H9 (cell line): ENCODE results near the gene RHOD. TPM values are rescaled to one million over a fixed set of nuclear protein-coding genes. Genes with fewer than 3 reads are reported as not detected.

Experiments
- DNase-seq: peaks from one replicate; pipeline ENCODE4 v3.0.0-alpha.2; 2017
- H2AFZ ChIP-seq: one replicate; pipeline ENCODE4 v1.6.1; 2013; ENCODE audit warnings: mild to moderate bottlenecking, low read length, control low read depth, moderate library complexity
- H2AK5ac ChIP-seq: 2 replicates; pipeline ENCODE4 v1.6.1; 2013; ENCODE audit warnings: low read length, control low read depth, mixed read lengths; ENCODE audit not compliant: insufficient read length
- H2BK120ac ChIP-seq: one replicate; pipeline ENCODE4 v1.6.1; 2013; ENCODE audit warnings: low read depth, mild to moderate bottlenecking, low read length, control low read depth, inconsistent platforms; ENCODE audit not compliant: poor library complexity, severe bottlenecking
- H2BK12ac ChIP-seq: 2 replicates; pipeline ENCODE4 v1.6.1; 2013; ENCODE audit warnings: low read length, control low read depth, mixed read lengths, low read depth; ENCODE audit not compliant: insufficient read length
- H2BK15ac ChIP-seq: 2 replicates; pipeline ENCODE4 v1.6.1; 2013; ENCODE audit warnings: low read depth, low read length, control low read depth
- H2BK20ac ChIP-seq: one replicate; pipeline ENCODE4 v1.6.1; 2013; ENCODE audit warnings: low read depth, mild to moderate bottlenecking, low read length, control low read depth, inconsistent platforms; ENCODE audit not compliant: poor library complexity, severe bottlenecking
- H2BK5ac ChIP-seq: 2 replicates; pipeline ENCODE4 v1.6.1; 2013; ENCODE audit warnings: low read length, control low read depth, mixed read lengths; ENCODE audit not compliant: insufficient read length
- H3K14ac ChIP-seq: 2 replicates; pipeline ENCODE4 v1.6.1; 2013; ENCODE audit warnings: low read length, control low read depth; ENCODE audit not compliant: insufficient read depth
- H3K18ac ChIP-seq: 2 replicates; pipeline ENCODE4 v1.6.1; 2013; ENCODE audit warnings: low read depth, mild to moderate bottlenecking, mixed read lengths, low read length, control low read depth; ENCODE audit not compliant: insufficient read length
- H3K23ac ChIP-seq: 2 replicates; pipeline ENCODE4 v1.6.1; 2013; ENCODE audit warnings: low read length, control low read depth, mixed read lengths, low read depth; ENCODE audit not compliant: insufficient read length
- H3K23me2 ChIP-seq: 2 replicates; pipeline ENCODE4 v1.6.1; 2013; ENCODE audit warnings: low read depth, mild to moderate bottlenecking, mixed read lengths, low read length, control low read depth; ENCODE audit not compliant: insufficient read length, poor library complexity, severe bottlenecking
- H3K27ac ChIP-seq: 2 replicates; pipeline ENCODE4 v1.5.1; 2013; ENCODE audit warnings: low read length, control low read depth, mixed read lengths, low read depth; ENCODE audit not compliant: insufficient read length
- H3K27me3 ChIP-seq: 2 replicates; pipeline ENCODE4 v1.6.1; 2013; ENCODE audit warnings: low read length, control low read depth, inconsistent platforms; ENCODE audit not compliant: insufficient read depth
- H3K4ac ChIP-seq: 2 replicates; pipeline ENCODE4 v1.6.1; 2013; ENCODE audit warnings: low read depth, mild to moderate bottlenecking, control low read depth, inconsistent platforms, low read length, moderate library complexity
- H3K4me1 ChIP-seq: 2 replicates; pipeline ENCODE4 v1.6.1; 2013; ENCODE audit warnings: low read length, control low read depth, inconsistent platforms; ENCODE audit not compliant: insufficient read depth
- H3K4me2 ChIP-seq: 2 replicates; pipeline ENCODE4 v1.6.1; 2013; ENCODE audit warnings: low read length, control low read depth, mixed read lengths; ENCODE audit not compliant: insufficient read length, insufficient read depth
- H3K56ac ChIP-seq: 2 replicates; pipeline ENCODE4 v1.6.1; 2013; ENCODE audit warnings: low read depth, mild to moderate bottlenecking, mixed read lengths, low read length, control low read depth; ENCODE audit not compliant: insufficient read length
- H3K79me1 ChIP-seq: 2 replicates; pipeline ENCODE4 v1.6.1; 2013; ENCODE audit warnings: low read depth, mild to moderate bottlenecking, moderate library complexity, low read length, control low read depth, inconsistent platforms; ENCODE audit not compliant: insufficient read depth, poor library complexity, severe bottlenecking
- H3K79me2 ChIP-seq: 2 replicates; pipeline ENCODE4 v1.6.1; 2013; ENCODE audit warnings: low read length, control low read depth, inconsistent platforms; ENCODE audit not compliant: insufficient read depth
- H3K9ac ChIP-seq: 2 replicates; pipeline ENCODE4 v1.6.1; 2013; ENCODE audit warnings: low read length, control low read depth, mixed read lengths; ENCODE audit not compliant: insufficient read length; ENCODE audit errors: extremely low read depth
- H3K9me3 ChIP-seq: one replicate; pipeline ENCODE4 v1.6.1; 2013; ENCODE audit warnings: low read depth, low read length, inconsistent platforms; ENCODE audit not compliant: control insufficient read depth
- H3T11ph ChIP-seq: one replicate; pipeline ENCODE4 v1.6.1; 2013; ENCODE audit warnings: mild to moderate bottlenecking, low read length, control low read depth, inconsistent platforms
- H4K20me1 ChIP-seq: one replicate; pipeline ENCODE4 v1.6.1; 2013; ENCODE audit not compliant: control insufficient read depth, insufficient read length, insufficient read depth
- H4K5ac ChIP-seq: 2 replicates; pipeline ENCODE4 v1.6.1; 2013; ENCODE audit warnings: low read depth, mild to moderate bottlenecking, mixed read lengths, low read length, control low read depth; ENCODE audit not compliant: insufficient read length
- H4K8ac ChIP-seq: replicated peaks from 2 replicates; pipeline ENCODE4 v1.6.1; 2013; ENCODE audit warnings: low read length, control low read depth, mixed read lengths, low read depth; ENCODE audit not compliant: insufficient read length
- H4K91ac ChIP-seq: 2 replicates; pipeline ENCODE4 v1.6.1; 2013; ENCODE audit warnings: low read depth, mild to moderate bottlenecking, moderate library complexity, mixed read lengths, low read length, control low read depth; ENCODE audit not compliant: insufficient read length
- H3K27ac Mint-ChIP-seq, 3 experiments: 2 replicates in 2 of 3; 3 replicates in 1 of 3; pipeline ENCODE4 v1.8.0; 2020 to 2021; ENCODE audit warnings: mixed read lengths in 3 of 3, mild to moderate bottlenecking in 1 of 3, moderate library complexity in 1 of 3
- H3K27me3 Mint-ChIP-seq: 2 replicates; pipeline ENCODE4 v1.8.0; 2021; ENCODE audit warnings: low read depth, mild to moderate bottlenecking, moderate library complexity, mixed read lengths
- H3K36me3 Mint-ChIP-seq, 3 experiments: 2 replicates in 2 of 3; 3 replicates in 1 of 3; pipeline ENCODE4 v1.8.0; 2020 to 2021; ENCODE audit warnings: low read depth in 3 of 3, mixed read lengths in 3 of 3; ENCODE audit not compliant: insufficient read depth in 1 of 3
- H3K4me1 Mint-ChIP-seq, 2 experiments: 2 replicates each; pipeline ENCODE4 v1.8.0; 2020; ENCODE audit warnings: mixed read lengths in 2 of 2
- H3K4me3 Mint-ChIP-seq, 2 experiments: 2 replicates in 1 of 2; 3 replicates in 1 of 2; pipeline ENCODE4 v1.8.0; 2020 to 2021; ENCODE audit warnings: mild to moderate bottlenecking in 2 of 2, mixed read lengths in 2 of 2, moderate library complexity in 1 of 2
- H3K9me3 Mint-ChIP-seq, 2 experiments: 2 replicates in 1 of 2; 3 replicates in 1 of 2; pipeline ENCODE4 v1.8.0; 2020; ENCODE audit warnings: mild to moderate bottlenecking in 2 of 2, mixed read lengths in 2 of 2, moderate library complexity in 1 of 2
- WGBS: extraction: QIAGEN DNeasy Blood & Tissue Kit; methylation state at CpG from one replicate; pipeline ENCODE4 v1.1.7; 2013; ENCODE audit warnings: missing lambda C conversion rate, low lambda C conversion rate, mixed read lengths; ENCODE audit not compliant: insufficient read length; ENCODE audit errors: extremely low coverage; 5-methylcytosine and 5-hydroxymethylcytosine counted together
- total RNA-seq: library from RNA; stranded (reverse); gene quantifications from 2 replicates; pipeline ENCODE4 v1.2.1, GENCODE V29; 2021
- TF ChIP-seq, protein P1 (sequence below): fragments of 200-600 bp; sonication (generic); conservative IDR thresholded peaks from 3 replicates; pipeline ENCODE4 v1.8.0; 2021; ENCODE audit warnings: antibody characterized with exemption, mild to moderate bottlenecking

Gene RHOD
- total RNA-seq, 1 experiment from 2014 or later: 14.8 TPM

DNA sequence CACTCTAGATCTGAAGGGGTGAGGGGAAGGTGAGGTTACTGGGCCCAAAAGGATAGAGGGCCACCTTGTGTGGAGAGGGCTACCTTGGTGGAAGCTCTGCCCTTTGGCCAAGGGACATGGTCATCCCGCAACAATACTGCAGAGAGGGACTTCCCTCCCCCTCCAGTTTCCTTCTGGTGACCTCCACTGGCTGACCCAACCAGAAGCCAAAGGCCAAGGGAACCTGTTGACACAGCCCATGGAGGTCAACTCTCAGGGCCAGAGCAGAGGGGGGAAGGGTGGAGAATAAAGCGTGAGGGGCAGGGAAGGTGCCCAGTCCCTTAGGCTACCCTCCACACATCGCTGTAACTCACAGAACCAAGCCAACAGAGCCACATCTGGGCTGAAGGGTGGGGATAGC is 15.0 kb upstream of the RHOD start:
- WGBS: no CpG with 5 or more reads among the region's 3 CpGs
- peaks cover 0 to 9% of the 10 kb centered on the region in 2 experiments; a peak in 1 of 4 replicates for H3K4me1 Mint-ChIP-seq

More for the DNA sequence above, 15.0 kb upstream of the RHOD start:
- H3K9me3 ChIP-seq: no peaks in the 10 kb centered on the region
- no peak overlapping the region for H4K5ac ChIP-seq
- no peak overlapping the region for H3K27ac ChIP-seq
- no peak overlapping the region for H3K4me2 ChIP-seq
- H2BK20ac ChIP-seq: no peak overlapping the region
- H3K56ac ChIP-seq: no peak overlapping the region
- no peaks in the 10 kb centered on the region for H3K79me2 ChIP-seq
- DNase-seq: no peak
- no peak overlapping the region for H4K8ac ChIP-seq
- no peak overlapping the region for H2BK12ac ChIP-seq
- TF ChIP-seq, protein P1, sequence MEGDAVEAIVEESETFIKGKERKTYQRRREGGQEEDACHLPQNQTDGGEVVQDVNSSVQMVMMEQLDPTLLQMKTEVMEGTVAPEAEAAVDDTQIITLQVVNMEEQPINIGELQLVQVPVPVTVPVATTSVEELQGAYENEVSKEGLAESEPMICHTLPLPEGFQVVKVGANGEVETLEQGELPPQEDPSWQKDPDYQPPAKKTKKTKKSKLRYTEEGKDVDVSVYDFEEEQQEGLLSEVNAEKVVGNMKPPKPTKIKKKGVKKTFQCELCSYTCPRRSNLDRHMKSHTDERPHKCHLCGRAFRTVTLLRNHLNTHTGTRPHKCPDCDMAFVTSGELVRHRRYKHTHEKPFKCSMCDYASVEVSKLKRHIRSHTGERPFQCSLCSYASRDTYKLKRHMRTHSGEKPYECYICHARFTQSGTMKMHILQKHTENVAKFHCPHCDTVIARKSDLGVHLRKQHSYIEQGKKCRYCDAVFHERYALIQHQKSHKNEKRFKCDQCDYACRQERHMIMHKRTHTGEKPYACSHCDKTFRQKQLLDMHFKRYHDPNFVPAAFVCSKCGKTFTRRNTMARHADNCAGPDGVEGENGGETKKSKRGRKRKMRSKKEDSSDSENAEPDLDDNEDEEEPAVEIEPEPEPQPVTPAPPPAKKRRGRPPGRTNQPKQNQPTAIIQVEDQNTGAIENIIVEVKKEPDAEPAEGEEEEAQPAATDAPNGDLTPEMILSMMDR: no peak
- peaks cover 3% of the 10 kb centered on the region for H3K23me2 ChIP-seq
- no peaks in the 10 kb centered on the region for H3K4me1 ChIP-seq
- no peak overlapping the region for H3K4me3 Mint-ChIP-seq
- no peak overlapping the region for H3K14ac ChIP-seq
- no peak overlapping the region for H3K18ac ChIP-seq
- H3K9ac ChIP-seq: no peak overlapping the region
- peak overlapping the region in 1 of 3 experiments; percentile 33; a peak in 1 of 7 replicates for H3K27ac Mint-ChIP-seq
- no peak overlapping the region for H2BK5ac ChIP-seq
- H3K27me3 Mint-ChIP-seq: no peaks in the 10 kb centered on the region; the same call in 1 of the 2 replicates
- no peak overlapping the region for H2BK15ac ChIP-seq
- H3K23ac ChIP-seq: no peak overlapping the region
- no peaks in the 10 kb centered on the region for H4K20me1 ChIP-seq
- H2BK120ac ChIP-seq: no peak overlapping the region
- H3K36me3 Mint-ChIP-seq: no peaks in the 10 kb centered on the region
- no peaks in the 10 kb centered on the region for H3K9me3 Mint-ChIP-seq
- no peak overlapping the region for H4K91ac ChIP-seq
- no peaks in the 10 kb centered on the region for H3K79me1 ChIP-seq
- no peak overlapping the region for H3K4ac ChIP-seq
- H2AFZ ChIP-seq: no peak overlapping the region
- no peak overlapping the region for H2AK5ac ChIP-seq
- no peak overlapping the region for H3T11ph ChIP-seq
- H3K27me3 ChIP-seq: no peaks in the 10 kb centered on the region
